GM12878 (cell line): Measurements from ENCODE around the gene CYP24A1. TPM values are rescaled to one million over a fixed set of nuclear protein-coding genes. Genes with fewer than 3 reads are reported as not detected.

Experiments
- BACH1 ChIP-seq: fragments of 450-650 bp; IDR thresholded peaks from 2 replicates; pipeline ENCODE4 v1.6.1; 2017; ENCODE audit warnings: mild to moderate bottlenecking, borderline replicate concordance
- ESRRA ChIP-seq: IDR thresholded peaks from 2 replicates; pipeline ENCODE4 v1.6.1; 2012; ENCODE audit warnings: mild to moderate bottlenecking, low read length, improper control_type of control experiment
- IKZF1 ChIP-seq: fragments of 450-650 bp; conservative IDR thresholded peaks from 2 replicates; pipeline ENCODE4 v1.6.1; 2017; ENCODE audit warnings: antibody characterized with exemption, mild to moderate bottlenecking
- IKZF2 ChIP-seq, 2 experiments: fragments of 450-650 bp; IDR thresholded peaks; 2 replicates each; pipeline ENCODE4 v1.6.1; 2017; ENCODE audit warnings: mild to moderate bottlenecking in 2 of 2, moderate library complexity in 2 of 2
- IRF4 ChIP-seq: IDR thresholded peaks from 2 replicates; pipeline ENCODE4 v1.6.1; 2011; ENCODE audit warnings: low read depth, low read length
- NFIC ChIP-seq: IDR thresholded peaks from 2 replicates; pipeline ENCODE4 v1.6.1; 2012; ENCODE audit warnings: low read depth, mild to moderate bottlenecking, inconsistent platforms, low read length, moderate library complexity
- NFXL1 ChIP-seq: fragments of 450-650 bp; IDR thresholded peaks from 2 replicates; pipeline ENCODE4 v1.6.1; 2017; ENCODE audit warnings: antibody characterized with exemption, mild to moderate bottlenecking, borderline replicate concordance
- NRF1 ChIP-seq: conservative IDR thresholded peaks from 2 replicates; pipeline ENCODE4 v1.6.1; 2011; ENCODE audit warnings: mild to moderate bottlenecking, low read depth, low read length, improper control_type of control experiment
- RB1 ChIP-seq: fragments of 450-650 bp; formaldehyde crosslinking; IDR thresholded peaks from 2 replicates; pipeline ENCODE4 v1.6.1; 2017; ENCODE audit warnings: mild to moderate bottlenecking, borderline replicate concordance
- RELB ChIP-seq: fragments of 450-650 bp; IDR thresholded peaks from 2 replicates; pipeline ENCODE4 v1.6.1; 2017; ENCODE audit warnings: low read depth, mild to moderate bottlenecking, moderate library complexity
- RUNX3 ChIP-seq: IDR thresholded peaks from 2 replicates; pipeline ENCODE4 v1.6.1; 2012; ENCODE audit warnings: low read length, inconsistent platforms
- SIX5 ChIP-seq: IDR thresholded peaks from 2 replicates; pipeline ENCODE4 v1.6.1; 2011; ENCODE audit warnings: mild to moderate bottlenecking, low read depth, low read length, moderate library complexity; ENCODE audit not compliant: severe bottlenecking
- SMARCA5 ChIP-seq: fragments of 450-650 bp; IDR thresholded peaks from 2 replicates; pipeline ENCODE4 v1.6.1; 2017; ENCODE audit warnings: mild to moderate bottlenecking
- SUPT20H ChIP-seq: IDR thresholded peaks from 2 replicates; pipeline ENCODE4 v1.6.1; 2011; ENCODE audit warnings: low read depth, mild to moderate bottlenecking, low read length, moderate library complexity, borderline replicate concordance; ENCODE audit not compliant: control insufficient read depth
- TBL1XR1 ChIP-seq: IDR thresholded peaks from 2 replicates; pipeline ENCODE4 v1.6.1; 2012; ENCODE audit warnings: low read depth, low read length, improper control_type of control experiment
- ZBTB40 ChIP-seq: fragments of 450-650 bp; IDR thresholded peaks from 2 replicates; pipeline ENCODE4 v1.6.1; 2016; ENCODE audit warnings: mild to moderate bottlenecking, moderate library complexity, borderline replicate concordance
- polyA plus RNA-seq, 11 experiments: library from polyadenylated mRNA; depleted of rRNA in 4 of 11; unstranded in 6 of 11; stranded (reverse) in 5 of 11; fragments of >200 nt; fragmentation: Nextera tagmentation in 4 of 11; fragmentation: Illumina TruSeq in 1 of 11; extraction: Ambion mirVana in 4 of 11; extraction: Trizol in 1 of 11; gene quantifications; 1 replicate in 1 of 11; 2 replicates in 10 of 11; pipeline versions ENCODE4 v1.2.1 to v1.2.3, GENCODE V29; 2011 to 2016; ENCODE audit warnings: inconsistent platforms in 2 of 11, missing spikeins in 2 of 11, low read depth in 1 of 11
- total RNA-seq, 4 experiments: library from RNA; depleted of rRNA in 3 of 4; stranded (reverse); fragments of >200 nt in 3 of 4; fragmentation: Illumina TruSeq in 1 of 4; extraction: Trizol in 1 of 4; gene quantifications; 2 replicates each; pipeline versions ENCODE4 v1.2.1 to v1.2.3, GENCODE V29; 2013 to 2021

The CYP24A1 gene
- total and polyA plus RNA-seq, 10 of the 15 experiments (the other 5 are each of a cell fraction or from before 2014, with no cell fraction given), result 0.69 TPM; not detected in 9

GRCh38 chr20:54195483-54196472 is 22.0 kb upstream of the CYP24A1 start (continued):
- no peak for TF ChIP-seq SUPT20H
- TF ChIP-seq SMARCA5, result no peak
- TF ChIP-seq ZBTB40, result no peak
- no peak for TF ChIP-seq RUNX3
- TF ChIP-seq NFIC, result no peak
- TF ChIP-seq IKZF1, result no peak
- TF ChIP-seq ESRRA, result no peak
- 0 out of 4 replicates have a peak, but pooled peaks of 1 of the 2 experiments have one; percentile 3 for TF ChIP-seq IKZF2 (IDR thresholded peaks at IDR 0.05)
- TF ChIP-seq SIX5, result no peak
- TF ChIP-seq BACH1, result no peak
- no peak for TF ChIP-seq NRF1
- TF ChIP-seq TBL1XR1, result no peak
- TF ChIP-seq NFXL1, result peak; percentile 28; the same call in 1 of the 2 replicates
- TF ChIP-seq RELB, result no peak
- TF ChIP-seq RB1, result no peak
- no peak for TF ChIP-seq IRF4
